Lower leg skin (tissue), 3 donors: ENCODE measurements around the gene CLEC16A.

Experiments used
- POLR2A ChIP-seq, 2 donors: fragments of 450-650 bp; IDR thresholded peaks; one replicate each; pipeline ENCODE4 v1.6.1; 2016 to 2017; ENCODE audit warnings: antibody characterized with exemption in 2 of 2, mild to moderate bottlenecking in 1 of 2, moderate library complexity in 1 of 2
- TF ChIP-seq, protein P1 (sequence below), 3 donors: fragments of 450-650 bp; IDR thresholded peaks; one replicate each; pipeline ENCODE4 v1.5.1; 2016; ENCODE audit warnings: antibody characterized with exemption in 3 of 3, mild to moderate bottlenecking in 3 of 3, moderate library complexity in 2 of 3

DNA sequence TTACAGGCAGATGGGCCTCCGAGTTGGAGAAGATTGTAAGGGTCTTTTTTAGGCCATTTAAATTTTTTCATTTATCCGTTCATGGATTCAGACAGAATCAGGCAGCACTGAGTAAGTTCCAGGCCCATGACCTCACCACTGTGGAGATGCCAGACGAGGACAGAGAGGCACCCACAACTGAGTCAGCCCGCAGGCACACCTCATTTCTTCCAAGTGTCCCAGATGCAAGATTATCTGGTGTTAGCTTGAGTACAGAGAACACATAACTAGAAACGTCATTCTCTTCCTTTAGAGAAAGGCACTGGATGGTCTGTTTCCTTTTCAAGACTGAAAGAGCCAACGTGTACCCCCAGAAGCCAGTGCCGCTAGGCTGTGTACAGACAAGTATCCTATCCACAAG is 16.9 kb downstream of the CLEC16A start:
- no peak for TF ChIP-seq POLR2A (IDR thresholded peaks at IDR 0.05)
- TF ChIP-seq, protein P1, sequence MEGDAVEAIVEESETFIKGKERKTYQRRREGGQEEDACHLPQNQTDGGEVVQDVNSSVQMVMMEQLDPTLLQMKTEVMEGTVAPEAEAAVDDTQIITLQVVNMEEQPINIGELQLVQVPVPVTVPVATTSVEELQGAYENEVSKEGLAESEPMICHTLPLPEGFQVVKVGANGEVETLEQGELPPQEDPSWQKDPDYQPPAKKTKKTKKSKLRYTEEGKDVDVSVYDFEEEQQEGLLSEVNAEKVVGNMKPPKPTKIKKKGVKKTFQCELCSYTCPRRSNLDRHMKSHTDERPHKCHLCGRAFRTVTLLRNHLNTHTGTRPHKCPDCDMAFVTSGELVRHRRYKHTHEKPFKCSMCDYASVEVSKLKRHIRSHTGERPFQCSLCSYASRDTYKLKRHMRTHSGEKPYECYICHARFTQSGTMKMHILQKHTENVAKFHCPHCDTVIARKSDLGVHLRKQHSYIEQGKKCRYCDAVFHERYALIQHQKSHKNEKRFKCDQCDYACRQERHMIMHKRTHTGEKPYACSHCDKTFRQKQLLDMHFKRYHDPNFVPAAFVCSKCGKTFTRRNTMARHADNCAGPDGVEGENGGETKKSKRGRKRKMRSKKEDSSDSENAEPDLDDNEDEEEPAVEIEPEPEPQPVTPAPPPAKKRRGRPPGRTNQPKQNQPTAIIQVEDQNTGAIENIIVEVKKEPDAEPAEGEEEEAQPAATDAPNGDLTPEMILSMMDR (IDR thresholded peaks at IDR 0.05): no peak
